GM12878 (cell line): ENCODE data around the gene ZNF581.

Experiments used
- JUNB ChIP-seq: IDR thresholded peaks from 2 replicates; pipeline ENCODE4 v1.6.1; 2016; ENCODE audit warnings: antibody characterized with exemption, mild to moderate bottlenecking
- MYB ChIP-seq: fragments of 150-350 bp; IDR thresholded peaks from 2 replicates; pipeline ENCODE4 v1.6.1; 2014; ENCODE audit warnings: mild to moderate bottlenecking, low read depth, low read length, borderline replicate concordance
- POLR2A ChIP-seq: IDR thresholded peaks from 2 replicates; pipeline ENCODE4 v1.6.1; 2011; ENCODE audit warnings: low read depth, mild to moderate bottlenecking, low read length

GRCh38 chr19:55694656-55695491, 51.4 kb downstream of the ZNF581 start:
- no peak for TF ChIP-seq MYB
- TF ChIP-seq POLR2A: no peak
- TF ChIP-seq JUNB: no peak
